Measurements from ENCODE around the gene JDP2.

JDP2 gene

GRCh38 chr14:75454963-75455546 lies 27.2 kb downstream of the JDP2 start:
- Histone ChIP-seq H3K9ac (ENCODE audit: low read length) (no peak overlapping the region), H2BK15ac (replicated peaks; ENCODE audit: low read depth) (no peak overlapping the region), H3K18ac (ENCODE audit: low read length) (no peak overlapping the region), H3K4ac (ENCODE audit: low read depth, low read length) (no peak overlapping the region), H2BK5ac (ENCODE audit: low read length) (no peak overlapping the region), H3K79me2 (ENCODE audit: control insufficient read depth, insufficient read depth, low read length) (peaks cover 33% of the 10 kb centered on the region), H3K4me1 (ENCODE audit: control insufficient read depth, low read depth, low read length) (peaks cover 7% of the 10 kb centered on the region), H3K4me2 (ENCODE audit: low read length) (no peak overlapping the region), H3K36me3 (ENCODE audit: control insufficient read depth, insufficient read depth, low read length) (no peaks in the 10 kb centered on the region), H3K56ac (ENCODE audit: low read length) (peak overlapping the region; percentile 19), H3K23ac (ENCODE audit: low read length) (no peak overlapping the region), H3K27me3 (ENCODE audit: insufficient read depth, low read length, poor library complexity) (no peaks in the 10 kb centered on the region), H4K5ac (ENCODE audit: low read length) (no peak overlapping the region), H2BK120ac (ENCODE audit: low read depth, low read length) (no peak overlapping the region), H2AK5ac (ENCODE audit: low read length) (no peak overlapping the region), H3K27ac (ENCODE audit: low read depth, low read length) (no peak overlapping the region), H3K4me3 (ENCODE audit: low read length) (no peak overlapping the region), H3K79me1 (ENCODE audit: low read length) (peaks cover 42% of the 10 kb centered on the region), H4K8ac (ENCODE audit: low read depth, low read length) (no peak overlapping the region)
- DNase-seq, result peak; percentile 54
- whole genome bisulfite sequencing (ENCODE audit: extremely low coverage, insufficient coverage, low lambda C conversion rate), result no CpG with 5 or more reads among the region's 12 CpGs

- Histone ChIP-seq H2BK120ac (ENCODE audit: low read depth, low read length) (no peak overlapping the region), H3K79me1 (ENCODE audit: low read length) (peaks cover 36% of the 10 kb centered on the region), H3K4me1 (ENCODE audit: control insufficient read depth, low read depth, low read length) (peaks cover 7% of the 10 kb centered on the region), H3K4ac (ENCODE audit: low read depth, low read length) (no peak overlapping the region), H2BK15ac (replicated peaks; ENCODE audit: low read depth) (no peak overlapping the region), H3K79me2 (ENCODE audit: control insufficient read depth, insufficient read depth, low read length) (peaks cover 25% of the 10 kb centered on the region), H3K23ac (ENCODE audit: low read length) (no peak overlapping the region), H3K36me3 (ENCODE audit: control insufficient read depth, insufficient read depth, low read length) (no peaks in the 10 kb centered on the region), H2BK5ac (ENCODE audit: low read length) (no peak overlapping the region), H3K4me2 (ENCODE audit: low read length) (no peak overlapping the region), H2AK5ac (ENCODE audit: low read length) (no peak overlapping the region), H4K8ac (ENCODE audit: low read depth, low read length) (no peak overlapping the region), H3K27me3 (ENCODE audit: insufficient read depth, low read length, poor library complexity) (no peaks in the 10 kb centered on the region), H3K27ac (ENCODE audit: low read depth, low read length) (no peak overlapping the region), H3K4me3 (ENCODE audit: low read length) (no peak overlapping the region), H3K9ac (ENCODE audit: low read length) (no peak overlapping the region), H4K5ac (ENCODE audit: low read length) (no peak overlapping the region), H3K56ac (ENCODE audit: low read length) (peak overlapping the region; percentile 22), H3K18ac (ENCODE audit: low read length) (no peak overlapping the region)
- WGBS (ENCODE audit: extremely low coverage, insufficient coverage, low lambda C conversion rate), result no CpG with 5 or more reads among the region's 16 CpGs
- DNase-seq, result no peak
Observed at GRCh38 chr14:75456069-75456996, 28.5 kb downstream of the JDP2 start.

GRCh38 chr14:75456997-75457335 lies 29.1 kb downstream of the JDP2 start:
- no peak overlapping the region for H2BK15ac ChIP-seq (replicated peaks; ENCODE audit: low read depth)
- H3K9ac ChIP-seq (ENCODE audit: low read length), result no peak overlapping the region
- no peak overlapping the region for H4K5ac ChIP-seq (ENCODE audit: low read length)
- no peak overlapping the region for H3K18ac ChIP-seq (ENCODE audit: low read length)
- no peak overlapping the region for H3K27ac ChIP-seq (ENCODE audit: low read depth, low read length)
- WGBS (ENCODE audit: extremely low coverage, insufficient coverage, low lambda C conversion rate), result no CpG with 5 or more reads among the region's 5 CpGs
- H3K4me3 ChIP-seq (ENCODE audit: low read length), result no peak overlapping the region
- H2BK120ac ChIP-seq (ENCODE audit: low read depth, low read length), result no peak overlapping the region
- DNase-seq, result peak; percentile 17
- peaks cover 25% of the 10 kb centered on the region for H3K79me2 ChIP-seq (ENCODE audit: control insufficient read depth, insufficient read depth, low read length)
- H3K4ac ChIP-seq (ENCODE audit: low read depth, low read length), result no peak overlapping the region
- no peak overlapping the region for H2AK5ac ChIP-seq (ENCODE audit: low read length)
- no peak overlapping the region for H3K4me2 ChIP-seq (ENCODE audit: low read length)
- peaks cover 35% of the 10 kb centered on the region for H3K79me1 ChIP-seq (ENCODE audit: low read length)
- no peak overlapping the region for H2BK5ac ChIP-seq (ENCODE audit: low read length)
- H3K4me1 ChIP-seq (ENCODE audit: control insufficient read depth, low read depth, low read length), result peaks cover 7% of the 10 kb centered on the region
- no peaks in the 10 kb centered on the region for H3K27me3 ChIP-seq (ENCODE audit: insufficient read depth, low read length, poor library complexity)
- peak overlapping the region; percentile 40 for H3K56ac ChIP-seq (ENCODE audit: low read length)
- H4K8ac ChIP-seq (ENCODE audit: low read depth, low read length), result no peak overlapping the region
- H3K23ac ChIP-seq (ENCODE audit: low read length), result no peak overlapping the region
- H3K36me3 ChIP-seq (ENCODE audit: control insufficient read depth, insufficient read depth, low read length), result peaks cover 5% of the 10 kb centered on the region

GRCh38 chr14:75457648-75458165 lies 29.9 kb downstream of the JDP2 start:
- peaks cover 9% of the 10 kb centered on the region for H3K36me3 ChIP-seq (ENCODE audit: control insufficient read depth, insufficient read depth, low read length)
- no peak overlapping the region for H4K5ac ChIP-seq (ENCODE audit: low read length)
- no peak overlapping the region for H3K4me3 ChIP-seq (ENCODE audit: low read length)
- H3K4ac ChIP-seq (ENCODE audit: low read depth, low read length), result no peak overlapping the region
- H2BK5ac ChIP-seq (ENCODE audit: low read length), result no peak overlapping the region
- WGBS (ENCODE audit: extremely low coverage, insufficient coverage, low lambda C conversion rate), result no CpG with 5 or more reads among the region's 10 CpGs
- H3K9ac ChIP-seq (ENCODE audit: low read length), result no peak overlapping the region
- no peak overlapping the region for H2AK5ac ChIP-seq (ENCODE audit: low read length)
- H3K27me3 ChIP-seq (ENCODE audit: insufficient read depth, low read length, poor library complexity), result no peaks in the 10 kb centered on the region
- H2BK120ac ChIP-seq (ENCODE audit: low read depth, low read length), result no peak overlapping the region
- peaks cover 25% of the 10 kb centered on the region for H3K79me2 ChIP-seq (ENCODE audit: control insufficient read depth, insufficient read depth, low read length)
- H3K4me2 ChIP-seq (ENCODE audit: low read length), result no peak overlapping the region
- H3K56ac ChIP-seq (ENCODE audit: low read length), result peak overlapping the region; percentile 40
- no peak overlapping the region for H4K8ac ChIP-seq (ENCODE audit: low read depth, low read length)
- H3K18ac ChIP-seq (ENCODE audit: low read length), result no peak overlapping the region
- H2BK15ac ChIP-seq (replicated peaks; ENCODE audit: low read depth), result no peak overlapping the region
- H3K23ac ChIP-seq (ENCODE audit: low read length), result no peak overlapping the region
- peaks cover 35% of the 10 kb centered on the region for H3K79me1 ChIP-seq (ENCODE audit: low read length)
- DNase-seq, result no peak
- no peak overlapping the region for H3K27ac ChIP-seq (ENCODE audit: low read depth, low read length)
- H3K4me1 ChIP-seq (ENCODE audit: control insufficient read depth, low read depth, low read length), result peaks cover 5% of the 10 kb centered on the region

- DNase-seq, result no peak
- Histone ChIP-seq H3K36me3 (ENCODE audit: control insufficient read depth, insufficient read depth, low read length) (peaks cover 13% of the 10 kb centered on the region), H3K4me2 (ENCODE audit: low read length) (no peak overlapping the region), H3K27me3 (ENCODE audit: insufficient read depth, low read length, poor library complexity) (no peaks in the 10 kb centered on the region), H3K27ac (ENCODE audit: low read depth, low read length) (no peak overlapping the region), H3K4me3 (ENCODE audit: low read length) (no peak overlapping the region), H2BK15ac (replicated peaks; ENCODE audit: low read depth) (no peak overlapping the region), H4K8ac (ENCODE audit: low read depth, low read length) (no peak overlapping the region), H3K18ac (ENCODE audit: low read length) (no peak overlapping the region), H2BK120ac (ENCODE audit: low read depth, low read length) (no peak overlapping the region), H3K9ac (ENCODE audit: low read length) (no peak overlapping the region), H2BK5ac (ENCODE audit: low read length) (no peak overlapping the region), H3K23ac (ENCODE audit: low read length) (no peak overlapping the region), H3K79me1 (ENCODE audit: low read length) (peaks cover 38% of the 10 kb centered on the region), H4K5ac (ENCODE audit: low read length) (no peak overlapping the region), H3K79me2 (ENCODE audit: control insufficient read depth, insufficient read depth, low read length) (peaks cover 25% of the 10 kb centered on the region), H3K4ac (ENCODE audit: low read depth, low read length) (no peak overlapping the region), H3K4me1 (ENCODE audit: control insufficient read depth, low read depth, low read length) (peaks cover 2% of the 10 kb centered on the region), H2AK5ac (ENCODE audit: low read length) (no peak overlapping the region), H3K56ac (ENCODE audit: low read length) (no peak overlapping the region)
- whole genome bisulfite sequencing (ENCODE audit: extremely low coverage, insufficient coverage, low lambda C conversion rate), result no CpG with 5 or more reads among the region's 3 CpGs
Observed at GRCh38 chr14:75458305-75458704, 30.5 kb downstream of the JDP2 start.
